GM12892 (cell line): Measurements from ENCODE around the gene TXN2.
A peak's percentile ranks its signal among the peaks of the same experiment; 100 is the strongest.

Source experiments
- POLR2A ChIP-seq: IDR thresholded peaks from 2 replicates; pipeline ENCODE4 v1.6.1; 2011; ENCODE audit warnings: low read depth, low read length, control low read depth
- POLR2AphosphoS5 ChIP-seq: IDR thresholded peaks from 2 replicates; pipeline ENCODE4 v1.6.1; 2011; ENCODE audit warnings: low read depth, low read length, control low read depth
- TAF1 ChIP-seq: IDR thresholded peaks from 2 replicates; pipeline ENCODE4 v1.6.1; 2011; ENCODE audit warnings: low read depth, mild to moderate bottlenecking, control low read depth, low read length, borderline replicate concordance

DNA sequence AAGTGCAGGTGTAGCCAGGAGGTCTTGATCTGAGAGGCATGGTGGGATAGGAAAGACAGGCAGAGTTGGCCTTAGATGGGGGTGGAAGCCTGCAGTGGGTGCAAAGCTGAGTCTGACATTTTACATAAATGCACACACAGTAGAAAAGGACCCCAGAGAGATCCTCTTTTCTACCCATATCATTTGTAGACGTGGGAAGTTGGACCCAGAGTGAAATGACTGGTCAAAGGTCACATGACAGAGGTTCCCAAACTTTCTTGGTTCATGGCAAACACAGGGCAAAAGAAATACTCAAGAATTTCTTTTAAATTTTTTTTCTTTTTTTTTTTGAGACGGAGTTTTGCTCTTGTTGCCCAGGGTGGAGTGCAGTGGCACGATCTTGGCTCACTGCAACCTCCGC is 31.6 kb upstream of the TXN2 start:
- TF ChIP-seq POLR2A (peak; percentile 32; the same call in 1 of the 2 replicates), POLR2AphosphoS5 (no peak), TAF1 (no peak)
